Keratinocyte (primary cell): ENCODE data around the gene DNAH3. TPM values are rescaled to one million over a fixed set of nuclear protein-coding genes. Genes with fewer than 3 reads are reported as not detected.

Experiments used
- DNase-seq: peaks from one replicate; pipeline ENCODE4 v3.0.0-alpha.2; 2011; ENCODE audit warnings: low read depth, missing footprints, low spot score
- FAIRE-seq: peaks from 2 replicates; lab custom pipeline; 2011; peaks lifted over from hg19 to GRCh38; lab: Jason Lieb, UNC
- H2AFZ ChIP-seq: 2 replicates; pipeline ENCODE4 v1.6.0; 2012; ENCODE audit warnings: low read length, control low read depth, inconsistent platforms; ENCODE audit not compliant: control insufficient read depth
- H3K27ac ChIP-seq: 2 replicates; pipeline ENCODE4 v1.5.1; 2011; ENCODE audit warnings: low read length; ENCODE audit not compliant: control insufficient read depth, insufficient read depth
- H3K27me3 ChIP-seq: 3 replicates; pipeline ENCODE4 v1.6.0; 2011; ENCODE audit warnings: low read length; ENCODE audit not compliant: control insufficient read depth, insufficient read depth; ENCODE audit errors: extremely low read depth
- H3K36me3 ChIP-seq, 2 experiments: 2 replicates in 1 of 2; 3 replicates in 1 of 2; pipeline ENCODE4 v1.5.1; 2011; ENCODE audit warnings: low read length in 2 of 2, mild to moderate bottlenecking in 1 of 2; ENCODE audit not compliant: control insufficient read depth in 2 of 2, insufficient read depth in 2 of 2; ENCODE audit errors: extremely low read depth in 1 of 2
- H3K4me1 ChIP-seq: 3 replicates; pipeline ENCODE4 v1.5.1; 2011; ENCODE audit warnings: low read length; ENCODE audit not compliant: control insufficient read depth, insufficient read depth; ENCODE audit errors: extremely low read depth
- H3K4me2 ChIP-seq: 3 replicates; pipeline ENCODE4 v1.6.0; 2011; ENCODE audit warnings: low read depth, low read length; ENCODE audit not compliant: control insufficient read depth, insufficient read depth; ENCODE audit errors: extremely low read depth
- H3K4me3 ChIP-seq, 3 experiments: fragments of 200-600 bp in 1 of 3; sonication (generic) in 1 of 3; 2 replicates in 2 of 3; 3 replicates in 1 of 3; pipeline ENCODE4 v1.5.1; 2011 to 2016; ENCODE audit warnings: low read length in 3 of 3, mild to moderate bottlenecking in 3 of 3, control low read depth in 2 of 3, inconsistent platforms in 1 of 3, low read depth in 1 of 3, mixed read lengths in 1 of 3, mixed run types in 1 of 3, moderate library complexity in 1 of 3; ENCODE audit not compliant: control insufficient read depth in 2 of 3, insufficient read depth in 2 of 3; ENCODE audit errors: extremely low read depth in 1 of 3
- H3K79me2 ChIP-seq: 2 replicates; pipeline ENCODE4 v1.6.0; 2012; ENCODE audit warnings: low read length; ENCODE audit not compliant: control insufficient read depth, insufficient read depth
- H3K9ac ChIP-seq: 3 replicates; pipeline ENCODE4 v1.6.0; 2011; ENCODE audit warnings: low read length; ENCODE audit not compliant: control insufficient read depth, insufficient read depth; ENCODE audit errors: extremely low read depth
- H3K9me1 ChIP-seq: 3 replicates; pipeline ENCODE4 v1.6.0; 2011; ENCODE audit warnings: low read length; ENCODE audit not compliant: control insufficient read depth, insufficient read depth; ENCODE audit errors: extremely low read depth
- H3K9me3 ChIP-seq: 2 replicates; pipeline ENCODE4 v1.5.1; 2012; ENCODE audit warnings: low read depth, low read length; ENCODE audit not compliant: control insufficient read depth
- H4K20me1 ChIP-seq: 3 replicates; pipeline ENCODE4 v1.6.0; 2011; ENCODE audit warnings: low read length; ENCODE audit not compliant: control insufficient read depth, insufficient read depth; ENCODE audit errors: extremely low read depth
- CTCF ChIP-seq, 3 experiments: IDR thresholded peaks in 1 of 3; conservative IDR thresholded peaks in 1 of 3; optimal IDR thresholded peaks in 1 of 3; 2 replicates in 2 of 3; 3 replicates in 1 of 3; pipeline versions ENCODE3 to v1.5.1; 2011; ENCODE audit warnings: low read length in 3 of 3, mild to moderate bottlenecking in 3 of 3, moderate library complexity in 2 of 3, control low read depth in 1 of 3, inconsistent platforms in 1 of 3; ENCODE audit not compliant: insufficient read depth in 2 of 3; ENCODE audit errors: extremely low read depth in 1 of 3
- EZH2 ChIP-seq: IDR thresholded peaks from one replicate; pipeline ENCODE4 v1.6.1; 2012; ENCODE audit warnings: inconsistent platforms, mild to moderate bottlenecking, low read length, moderate library complexity
- dilution Hi-C: fragments of 300-500 bp; cut with MboI; formaldehyde crosslinking; loops from one replicate; pipeline ENCODE4 v1.7.0; 2020; ENCODE audit warnings: low sequenced_read_pairs; ENCODE audit not compliant: extremely low pct_ligation_motif_present
- polyA plus RNA-seq, 5 experiments: library from polyadenylated mRNA; depleted of rRNA in 3 of 5; stranded (reverse) in 3 of 5; stranded (forward) in 1 of 5; unstranded in 1 of 5; fragments of >200 nt; gene quantifications; 1 replicate in 1 of 5; 2 replicates in 3 of 5; 3 replicates in 1 of 5; pipeline versions ENCODE4 v1.2.1 to v1.2.3, GENCODE V29; 2011 to 2012; ENCODE audit warnings: missing spikeins in 2 of 5, low read depth in 1 of 5, low replicate concordance in 1 of 5

Gene DNAH3
- polyA plus RNA-seq, 1 donor (not counting 4 experiments of a cell fraction or from before 2014, with no cell fraction given) = 1.2 TPM

GRCh38 chr16:21169249-21169981, 18.8 kb upstream of the DNAH3 start:
- no peak overlapping the region for H2AFZ ChIP-seq
- DNase-seq (no peak), FAIRE-seq (no peak)
- dilution Hi-C loops = no loop called here
- H3K27me3 ChIP-seq = no peaks in the 10 kb centered on the region
- TF ChIP-seq CTCF (optimal IDR thresholded peaks at IDR 0.05 in 1 of 3, IDR thresholded peaks at IDR 0.05 in 1 of 3, conservative IDR thresholded peaks at IDR 0.05 in 1 of 3; ENCODE audit: extremely low read depth in 1 of 3, insufficient read depth in 2 of 3, low read length in 3 of 3) = no peak
- TF ChIP-seq EZH2 = no peak
- H3K9ac ChIP-seq = no peak overlapping the region
- no peak overlapping the region for H3K27ac ChIP-seq
- no peaks in the 10 kb centered on the region for H3K9me3 ChIP-seq
- H3K4me2 ChIP-seq = no peak overlapping the region
- no peaks in the 10 kb centered on the region for H3K9me1 ChIP-seq
- peaks cover 25 to 38% of the 10 kb centered on the region in 2 experiments for H3K36me3 ChIP-seq
- H3K4me3 ChIP-seq = no peak overlapping the region
- H3K79me2 ChIP-seq = peaks cover 7% of the 10 kb centered on the region
- H3K4me1 ChIP-seq = peaks cover 2% of the 10 kb centered on the region
- H4K20me1 ChIP-seq = no peaks in the 10 kb centered on the region

- Histone ChIP-seq H3K4me1 (peaks cover 2% of the 10 kb centered on the region), H4K20me1 (no peaks in the 10 kb centered on the region), H2AFZ (no peak overlapping the region), H3K27me3 (no peaks in the 10 kb centered on the region), H3K79me2 (peaks cover 8% of the 10 kb centered on the region), H3K9me3 (no peaks in the 10 kb centered on the region), H3K4me3 (no peak overlapping the region), H3K36me3 (peaks cover 19 to 35% of the 10 kb centered on the region in 2 experiments), H3K27ac (no peak overlapping the region), H3K4me2 (no peak overlapping the region), H3K9ac (no peak overlapping the region), H3K9me1 (no peaks in the 10 kb centered on the region)
- DNase-seq (no peak), FAIRE-seq (no peak)
- dilution Hi-C loops = no loop called here
- no peak for TF ChIP-seq CTCF (optimal IDR thresholded peaks at IDR 0.05 in 1 of 3, IDR thresholded peaks at IDR 0.05 in 1 of 3, conservative IDR thresholded peaks at IDR 0.05 in 1 of 3; ENCODE audit: extremely low read depth in 1 of 3, insufficient read depth in 2 of 3, low read length in 3 of 3)
- no peak for TF ChIP-seq EZH2
These were observed 17.4 kb upstream of the DNAH3 start for GRCh38 chr16:21167929-21168602.
